Stimulated activated CD8-positive, alpha-beta memory T cell treated with anti-CD3 and anti-CD28 coated beads, Interleukin-7, amount 100 ng/mL, for 48 hours (primary cell): Measurements from ENCODE around the gene FGF1.

Experiments used
- DNase-seq, 2 donors: peaks; one replicate each; pipeline ENCODE4 v3.0.0-alpha.2; 2020; ENCODE audit warnings: low read depth in 1 of 2; ENCODE audit errors: extremely low read depth in 1 of 2

FGF1 gene

GRCh38 chr5:142545650-142546322, 140.1 kb downstream of the FGF1 start:
- no peak for DNase-seq

GRCh38 chr5:142544946-142545649, 140.8 kb downstream of the FGF1 start:
- DNase-seq: no peak

- no peak for DNase-seq
Observed at GRCh38 chr5:142544071-142544753, 141.7 kb downstream of the FGF1 start.

- DNase-seq: no peak
Observed at GRCh38 chr5:142542906-142543305, 143.0 kb downstream of the FGF1 start.
